Measurements from ENCODE around the gene FARS2. TPM values are rescaled to one million over a fixed set of nuclear protein-coding genes. Genes with fewer than 3 reads are reported as not detected.

Gene FARS2
- polyA plus RNA-seq, 1 experiment, result 17.9 TPM

- no peak for DNase-seq (ENCODE audit: low read depth)
- Histone ChIP-seq H3K36me3 (ENCODE audit: control insufficient read depth, insufficient read depth, low read length) (no peaks in the 10 kb centered on the region), H3K4me3 (ENCODE audit: low read depth, low read length) (no peak overlapping the region), H3K27me3 (ENCODE audit: control insufficient read depth, insufficient read depth, low read length) (no peaks in the 10 kb centered on the region)
- ChIA-PET CTCF (interaction anchor here (6.5 kb wide), 1 partner anchor 10 kb away, joined by 30 read pairs; no protein-coding TSS in a partner anchor), POLR2A (no interaction called here)
- TF ChIP-seq, protein P1, sequence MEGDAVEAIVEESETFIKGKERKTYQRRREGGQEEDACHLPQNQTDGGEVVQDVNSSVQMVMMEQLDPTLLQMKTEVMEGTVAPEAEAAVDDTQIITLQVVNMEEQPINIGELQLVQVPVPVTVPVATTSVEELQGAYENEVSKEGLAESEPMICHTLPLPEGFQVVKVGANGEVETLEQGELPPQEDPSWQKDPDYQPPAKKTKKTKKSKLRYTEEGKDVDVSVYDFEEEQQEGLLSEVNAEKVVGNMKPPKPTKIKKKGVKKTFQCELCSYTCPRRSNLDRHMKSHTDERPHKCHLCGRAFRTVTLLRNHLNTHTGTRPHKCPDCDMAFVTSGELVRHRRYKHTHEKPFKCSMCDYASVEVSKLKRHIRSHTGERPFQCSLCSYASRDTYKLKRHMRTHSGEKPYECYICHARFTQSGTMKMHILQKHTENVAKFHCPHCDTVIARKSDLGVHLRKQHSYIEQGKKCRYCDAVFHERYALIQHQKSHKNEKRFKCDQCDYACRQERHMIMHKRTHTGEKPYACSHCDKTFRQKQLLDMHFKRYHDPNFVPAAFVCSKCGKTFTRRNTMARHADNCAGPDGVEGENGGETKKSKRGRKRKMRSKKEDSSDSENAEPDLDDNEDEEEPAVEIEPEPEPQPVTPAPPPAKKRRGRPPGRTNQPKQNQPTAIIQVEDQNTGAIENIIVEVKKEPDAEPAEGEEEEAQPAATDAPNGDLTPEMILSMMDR (IDR thresholded peaks at IDR 0.05; ENCODE audit: insufficient read depth, low read depth, low read length), result no peak
Measured at GRCh38 chr6:5481033-5481432, 219.7 kb downstream of the FARS2 start.

DNA sequence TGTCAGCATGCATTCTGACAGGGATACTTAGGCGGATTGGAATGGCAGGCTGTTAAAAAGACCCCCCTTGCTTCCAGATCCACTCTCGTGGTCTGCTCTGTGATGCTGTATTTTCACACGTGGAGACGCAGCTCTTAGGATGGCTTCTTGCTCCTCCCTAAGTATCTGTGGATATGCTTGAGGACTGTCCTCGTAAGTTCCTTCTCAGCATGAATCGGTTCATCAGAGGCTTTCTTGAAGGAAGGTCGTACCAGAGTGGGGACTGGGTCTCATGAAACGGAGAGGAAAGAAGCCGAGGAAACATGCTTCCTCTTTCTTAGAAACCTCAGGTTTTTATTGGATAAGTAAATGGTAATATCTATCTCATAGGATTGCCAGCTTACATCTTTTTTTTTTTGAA lies 220.4 kb downstream of the FARS2 start:
- DNase-seq (ENCODE audit: low read depth), result no peak
- no peaks in the 10 kb centered on the region for H3K27me3 ChIP-seq (ENCODE audit: control insufficient read depth, insufficient read depth, low read length)
- H3K36me3 ChIP-seq (ENCODE audit: control insufficient read depth, insufficient read depth, low read length), result no peaks in the 10 kb centered on the region
- no peak overlapping the region for H3K4me3 ChIP-seq (ENCODE audit: low read depth, low read length)
- TF ChIP-seq, protein P1 (IDR thresholded peaks at IDR 0.05; ENCODE audit: insufficient read depth, low read depth, low read length), result no peak
- POLR2A ChIA-PET, result no interaction called here
- CTCF ChIA-PET, result interaction anchor here (1.8 to 6.5 kb wide), 2 partner anchors 11 to 17 kb away, joined by 4 to 30 read pairs; no protein-coding TSS in a partner anchor

- no peak overlapping the region for H3K4me3 ChIP-seq (ENCODE audit: low read depth, low read length)
- H3K36me3 ChIP-seq (ENCODE audit: control insufficient read depth, insufficient read depth, low read length), result no peaks in the 10 kb centered on the region; the same call in 1 of the 2 replicates
- TF ChIP-seq, protein P1 (IDR thresholded peaks at IDR 0.05; ENCODE audit: insufficient read depth, low read depth, low read length), result no peak
- POLR2A ChIA-PET, result no interaction called here
- H3K27me3 ChIP-seq (ENCODE audit: control insufficient read depth, insufficient read depth, low read length), result no peaks in the 10 kb centered on the region
- DNase-seq (ENCODE audit: low read depth), result no peak
- CTCF ChIA-PET, result interaction anchor here (1.0 to 6.5 kb wide), 3 partner anchors 12 to 112 kb away, joined by 3 to 30 read pairs (median 4); no protein-coding TSS in a partner anchor
Measured at GRCh38 chr6:5482619-5483018, 221.3 kb downstream of the FARS2 start.

GRCh38 chr6:5484692-5485091 lies 223.4 kb downstream of the FARS2 start:
- Histone ChIP-seq H3K36me3 (ENCODE audit: control insufficient read depth, insufficient read depth, low read length) (no peaks in the 10 kb centered on the region; the same call in 1 of the 2 replicates), H3K4me3 (ENCODE audit: low read depth, low read length) (no peak overlapping the region), H3K27me3 (ENCODE audit: control insufficient read depth, insufficient read depth, low read length) (no peaks in the 10 kb centered on the region)
- DNase-seq (ENCODE audit: low read depth), result no peak
- TF ChIP-seq, protein P1 (IDR thresholded peaks at IDR 0.05; ENCODE audit: insufficient read depth, low read depth, low read length), result no peak
- CTCF ChIA-PET, result interaction anchor here (6.5 kb wide), 1 partner anchor 14 kb away, joined by 30 read pairs; no protein-coding TSS in a partner anchor
- POLR2A ChIA-PET, result no interaction called here

DNA sequence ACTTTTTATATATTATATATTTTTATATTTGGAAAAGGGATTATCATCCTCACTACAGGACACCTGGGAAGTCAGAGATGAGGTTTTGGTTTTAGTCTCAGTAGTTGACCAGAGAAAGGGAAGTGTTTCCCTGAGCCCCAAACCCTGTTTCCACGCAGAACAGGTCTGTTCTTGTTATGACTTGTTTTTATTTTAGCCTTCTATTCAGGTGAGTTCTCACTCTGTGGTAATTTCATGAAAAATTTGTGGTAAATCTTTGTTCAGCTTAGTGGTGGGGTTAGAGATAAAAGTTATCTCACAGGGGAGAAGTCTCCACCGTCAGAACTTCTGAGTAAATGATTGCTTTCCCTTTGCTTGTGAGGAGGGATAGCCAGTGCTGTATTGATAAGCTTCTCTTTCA lies 224.9 kb downstream of the FARS2 start:
- CTCF ChIA-PET, result interaction anchor here (6.5 kb wide), 1 partner anchor 16 kb away, joined by 30 read pairs; no protein-coding TSS in a partner anchor
- DNase-seq (ENCODE audit: low read depth), result no peak
- no peaks in the 10 kb centered on the region; the same call in 1 of the 2 replicates for H3K36me3 ChIP-seq (ENCODE audit: control insufficient read depth, insufficient read depth, low read length)
- TF ChIP-seq, protein P1 (IDR thresholded peaks at IDR 0.05; ENCODE audit: insufficient read depth, low read depth, low read length), result no peak
- POLR2A ChIA-PET, result no interaction called here
- no peak overlapping the region for H3K4me3 ChIP-seq (ENCODE audit: low read depth, low read length)
- no peaks in the 10 kb centered on the region for H3K27me3 ChIP-seq (ENCODE audit: control insufficient read depth, insufficient read depth, low read length)
